IMR-90 (cell line): ENCODE measurements around the gene PLXNC1. TPM values are rescaled to one million over a fixed set of nuclear protein-coding genes. Genes with fewer than 3 reads are reported as not detected.

Experiments
- ATAC-seq: fragments of 200-7000 bp; cut with Tn5 transposase; 2 replicates; pipeline ENCODE4 v1.9.1; 2020; ENCODE audit warnings: low read depth, mild to moderate bottlenecking, moderate library complexity
- BruUV-seq: library from RNA; stranded (reverse); fragments of 400-500 nt; replicated peaks from 2 replicates; lab custom pipeline; 2021; lab: Mats Ljungman, UMichigan
- CTCF ChIA-PET: fragments of 300-600 bp; formaldehyde crosslinking; extraction: SDS; loops from one replicate; lab custom pipeline; 2021; ENCODE audit warnings: antibody characterized with exemption; lab: Yijun Ruan, JAX
- POLR2A ChIA-PET: fragments of 300-600 bp; sonication (Branson Sonifier 250); formaldehyde crosslinking; loops from one replicate; lab custom pipeline; 2022; ENCODE audit warnings: antibody characterized with exemption; ENCODE audit not compliant: unreplicated experiment; lab: Charles Lee
- DNase-seq: peaks from one replicate; pipeline ENCODE4 v3.0.0; 2013
- H2AFZ ChIP-seq: replicated peaks from 2 replicates; pipeline ENCODE3; 2013; ENCODE audit warnings: low read length, mild to moderate bottlenecking; ENCODE audit not compliant: poor library complexity
- H2AK5ac ChIP-seq: 2 replicates; pipeline ENCODE4 v1.6.1; 2013; ENCODE audit warnings: low read depth, low read length, inconsistent platforms
- H2AK9ac ChIP-seq: replicated peaks from 2 replicates; pipeline ENCODE3; 2013; ENCODE audit warnings: mild to moderate bottlenecking, low read depth, low read length, moderate library complexity; ENCODE audit not compliant: poor library complexity
- H2BK120ac ChIP-seq: 2 replicates; pipeline ENCODE4 v1.6.1; 2013; ENCODE audit warnings: low read depth, low read length, inconsistent platforms
- H2BK15ac ChIP-seq: 3 replicates; pipeline ENCODE4 v1.6.1; 2013; ENCODE audit warnings: low read depth, low read length, inconsistent platforms
- H2BK20ac ChIP-seq: 2 replicates; pipeline ENCODE4 v1.6.1; 2013; ENCODE audit warnings: low read depth, mild to moderate bottlenecking, inconsistent platforms, low read length, moderate library complexity
- H2BK5ac ChIP-seq: 2 replicates; pipeline ENCODE4 v1.6.1; 2013; ENCODE audit warnings: mild to moderate bottlenecking, low read depth, low read length, inconsistent platforms; ENCODE audit not compliant: poor library complexity, severe bottlenecking
- H3K14ac ChIP-seq: replicated peaks from 2 replicates; pipeline ENCODE4 v1.6.1; 2013; ENCODE audit warnings: low read depth, low read length, inconsistent platforms
- H3K18ac ChIP-seq: 2 replicates; pipeline ENCODE4 v1.6.1; 2013; ENCODE audit warnings: low read depth, low read length, control low read depth
- H3K23ac ChIP-seq: 2 replicates; pipeline ENCODE4 v1.6.1; 2013; ENCODE audit warnings: low read depth, low read length, inconsistent platforms
- H3K27ac ChIP-seq: 2 replicates; pipeline ENCODE4 v1.5.1; 2013; ENCODE audit warnings: mild to moderate bottlenecking, control low read depth, low read length; ENCODE audit not compliant: insufficient read depth
- H3K27me3 ChIP-seq: 2 replicates; pipeline ENCODE4 v1.6.1; 2013; ENCODE audit warnings: low read length; ENCODE audit not compliant: control insufficient read depth, insufficient read depth
- H3K36me3 ChIP-seq: 2 replicates; pipeline ENCODE4 v1.6.1; 2013; ENCODE audit warnings: low read length, mixed read lengths; ENCODE audit not compliant: control insufficient read depth, insufficient read depth
- H3K4ac ChIP-seq: 2 replicates; pipeline ENCODE4 v1.6.1; 2013; ENCODE audit warnings: low read depth, low read length, inconsistent platforms
- H3K4me1 ChIP-seq: 2 replicates; pipeline ENCODE4 v1.6.1; 2013; ENCODE audit warnings: low read length, mixed read lengths; ENCODE audit not compliant: control insufficient read depth, insufficient read depth
- H3K4me2 ChIP-seq: 2 replicates; pipeline ENCODE4 v1.6.1; 2013; ENCODE audit warnings: low read depth, mild to moderate bottlenecking, control low read depth, low read length, moderate library complexity
- H3K4me3 ChIP-seq: 2 replicates; pipeline ENCODE4 v1.5.1; 2013; ENCODE audit warnings: low read depth, mild to moderate bottlenecking, control low read depth, low read length, moderate library complexity; ENCODE audit not compliant: insufficient read depth
- H3K56ac ChIP-seq: 2 replicates; pipeline ENCODE4 v1.6.1; 2013; ENCODE audit warnings: low read length, inconsistent platforms; ENCODE audit not compliant: insufficient read depth; ENCODE audit errors: extremely low read depth
- H3K79me1 ChIP-seq, 2 experiments: 2 replicates each; pipeline ENCODE4 v1.6.1; 2013; ENCODE audit warnings: low read length in 2 of 2, inconsistent platforms in 1 of 2, low read depth in 1 of 2
- H3K9ac ChIP-seq: 2 replicates; pipeline ENCODE4 v1.6.1; 2013; ENCODE audit warnings: low read depth, low read length, control low read depth
- H3K9me1 ChIP-seq: 2 replicates; pipeline ENCODE4 v1.6.1; 2013; ENCODE audit warnings: low read length, inconsistent platforms; ENCODE audit not compliant: insufficient read depth
- H3K9me3 ChIP-seq: 2 replicates; pipeline ENCODE4 v1.6.1; 2013; ENCODE audit warnings: low read length; ENCODE audit not compliant: control insufficient read depth, insufficient read depth
- H4K20me1 ChIP-seq: 2 replicates; pipeline ENCODE4 v1.6.1; 2013; ENCODE audit warnings: low read length, inconsistent platforms; ENCODE audit not compliant: insufficient read depth
- H4K5ac ChIP-seq: 2 replicates; pipeline ENCODE4 v1.6.1; 2013; ENCODE audit warnings: mild to moderate bottlenecking, low read depth, low read length, control low read depth
- H4K8ac ChIP-seq, 2 experiments: 2 replicates each; pipeline ENCODE4 v1.6.1; 2013; ENCODE audit warnings: low read depth in 2 of 2, low read length in 2 of 2, control low read depth in 1 of 2, inconsistent platforms in 1 of 2
- H4K91ac ChIP-seq: 2 replicates; pipeline ENCODE4 v1.6.1; 2013; ENCODE audit warnings: low read depth, low read length, inconsistent platforms; ENCODE audit not compliant: insufficient read depth
- BHLHE40 ChIP-seq: fragments of 150-350 bp; IDR thresholded peaks from 2 replicates; pipeline ENCODE4 v1.6.1; 2016; ENCODE audit warnings: mild to moderate bottlenecking, low read depth, low read length
- FOS ChIP-seq: fragments of 150-350 bp; IDR thresholded peaks from 2 replicates; pipeline ENCODE4 v1.6.1; 2016; ENCODE audit warnings: low read depth, low read length
- MAFK ChIP-seq: IDR thresholded peaks from 2 replicates; pipeline ENCODE4 v1.6.1; 2012; ENCODE audit warnings: low read depth, low read length, improper control_type of control experiment
- MXI1 ChIP-seq: IDR thresholded peaks from 2 replicates; pipeline ENCODE4 v1.6.1; 2012; ENCODE audit warnings: low read depth, mild to moderate bottlenecking, low read length, moderate library complexity, borderline replicate concordance
- NFE2L2 ChIP-seq: fragments of 150-350 bp; IDR thresholded peaks from 2 replicates; pipeline ENCODE4 v1.6.1; 2016; ENCODE audit warnings: low read depth, mild to moderate bottlenecking, low read length
- RAD21 ChIP-seq: IDR thresholded peaks from 2 replicates; pipeline ENCODE4 v1.6.1; 2012; ENCODE audit warnings: low read length, improper control_type of control experiment
- RCOR1 ChIP-seq: IDR thresholded peaks from 2 replicates; pipeline ENCODE4 v1.6.1; 2012; ENCODE audit warnings: mild to moderate bottlenecking, low read length, improper control_type of control experiment; ENCODE audit not compliant: insufficient replicate concordance
- RFX5 ChIP-seq: IDR thresholded peaks from 2 replicates; pipeline ENCODE4 v1.8.0; 2012; ENCODE audit warnings: low read depth, mild to moderate bottlenecking, low read length, moderate library complexity
- SMC3 ChIP-seq: fragments of 150-350 bp; IDR thresholded peaks from 2 replicates; pipeline ENCODE4 v1.6.1; 2016; ENCODE audit warnings: low read depth, mild to moderate bottlenecking, antibody characterized with exemption, low read length, moderate library complexity
- WGBS, 2 experiments: methylation state at CpG; one replicate each; pipeline versions ENCODE4 v1.1.5 to v1.1.7; 2013; ENCODE audit warnings: missing lambda C conversion rate in 2 of 2; ENCODE audit not compliant: insufficient read length in 1 of 2; ENCODE audit errors: extremely low coverage in 2 of 2; 5-methylcytosine and 5-hydroxymethylcytosine counted together
- dilution Hi-C: fragments of 300-500 bp; cut with HindIII; formaldehyde crosslinking; loops from one replicate; pipeline ENCODE4 v1.14.3; 2018; ENCODE audit warnings: low sequenced_read_pairs; ENCODE audit not compliant: unreplicated experiment
- in situ Hi-C: fragments of 300-500 bp; cut with MboI; formaldehyde crosslinking; loops from 3 replicates; pipeline ENCODE4 v1.14.3; 2019; ENCODE audit warnings: low sequenced_read_pairs, inconsistent platforms, mixed read lengths
- intact Hi-C: fragments of 100-400 bp; cut with micrococcal nuclease; formaldehyde crosslinking; loops from 2 replicates; pipeline ENCODE4 v1.10.0; 2022
- polyA plus RNA-seq, 3 experiments: library from polyadenylated mRNA; depleted of rRNA; stranded (reverse); fragments of >200 nt; gene quantifications; 2 replicates each; pipeline ENCODE4 v1.2.3, GENCODE V29; 2012; ENCODE audit warnings: low replicate concordance in 1 of 3
- total RNA-seq: library from RNA; depleted of rRNA; stranded (reverse); fragments of >200 nt; gene quantifications from 2 replicates; pipeline ENCODE4 v1.2.3, GENCODE V29; 2012
- TF ChIP-seq, protein P1 (sequence below): fragments of 150-350 bp; IDR thresholded peaks from 2 replicates; pipeline ENCODE4 v1.6.1; 2017; ENCODE audit warnings: mild to moderate bottlenecking, antibody characterized with exemption, low read length, low read depth

Gene PLXNC1
- total and polyA plus RNA-seq, 2 of the 4 experiments (the other 2 are of a cell fraction) = 1.0 to 1.6 TPM

DNA sequence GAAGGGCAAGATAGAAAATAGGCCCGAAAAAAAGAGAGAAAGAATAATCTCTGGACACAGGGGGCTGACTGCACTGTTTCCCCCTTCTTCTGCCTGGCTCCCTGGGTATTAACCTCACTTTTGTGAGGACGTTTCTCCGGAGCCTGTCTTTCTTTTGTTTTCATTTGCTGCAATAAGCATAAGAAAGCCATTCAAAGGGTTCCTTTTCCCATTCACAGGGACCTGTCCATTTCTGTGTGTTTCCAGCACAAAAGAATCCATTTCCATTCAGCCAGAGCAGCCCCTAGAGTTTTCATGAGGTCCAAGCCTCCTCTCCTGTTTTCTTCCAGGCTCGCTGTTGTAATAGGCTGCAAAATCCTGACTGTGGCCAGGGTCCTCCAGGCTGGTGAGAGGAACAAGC is 16.8 kb downstream of the PLXNC1 start:
- no peaks in the 10 kb centered on the region for H3K79me1 ChIP-seq
- CTCF ChIA-PET = no interaction called here
- intact Hi-C loops = no loop called here
- no peak overlapping the region for H3K56ac ChIP-seq
- H3K4me3 ChIP-seq = no peak overlapping the region
- H2BK20ac ChIP-seq = no peak overlapping the region
- H4K20me1 ChIP-seq = no peaks in the 10 kb centered on the region
- H3K36me3 ChIP-seq = no peaks in the 10 kb centered on the region
- H2AK5ac ChIP-seq = no peak overlapping the region
- TF ChIP-seq MAFK = no peak
- no peak for TF ChIP-seq RAD21
- TF ChIP-seq FOS = no peak
- TF ChIP-seq SMC3 = no peak
- TF ChIP-seq RCOR1 = no peak
- TF ChIP-seq RFX5 = no peak
- TF ChIP-seq, protein P1, sequence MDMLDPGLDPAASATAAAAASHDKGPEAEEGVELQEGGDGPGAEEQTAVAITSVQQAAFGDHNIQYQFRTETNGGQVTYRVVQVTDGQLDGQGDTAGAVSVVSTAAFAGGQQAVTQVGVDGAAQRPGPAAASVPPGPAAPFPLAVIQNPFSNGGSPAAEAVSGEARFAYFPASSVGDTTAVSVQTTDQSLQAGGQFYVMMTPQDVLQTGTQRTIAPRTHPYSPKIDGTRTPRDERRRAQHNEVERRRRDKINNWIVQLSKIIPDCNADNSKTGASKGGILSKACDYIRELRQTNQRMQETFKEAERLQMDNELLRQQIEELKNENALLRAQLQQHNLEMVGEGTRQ = no peak
- TF ChIP-seq MXI1 = no peak
- TF ChIP-seq BHLHE40 = no peak
- no peak for TF ChIP-seq NFE2L2
- H2AFZ ChIP-seq = no peak overlapping the region
- no peak overlapping the region for H3K4ac ChIP-seq
- no peak overlapping the region for H4K5ac ChIP-seq
- H2AK9ac ChIP-seq = no peak overlapping the region
- no peak overlapping the region for H3K4me2 ChIP-seq
- no peak overlapping the region for H2BK120ac ChIP-seq
- no peak overlapping the region for H3K23ac ChIP-seq
- no peaks in the 10 kb centered on the region; the same call in 1 of the 2 replicates for H3K9me1 ChIP-seq
- DNase-seq (no peak), ATAC-seq (no peak)
- BruUV-seq = no TSS peak
- no peak overlapping the region for H3K9ac ChIP-seq
- no peak overlapping the region for H4K91ac ChIP-seq
- peaks cover 48% of the 10 kb centered on the region for H3K27me3 ChIP-seq
- no peak overlapping the region for H3K27ac ChIP-seq
- no peaks in the 10 kb centered on the region for H3K9me3 ChIP-seq
- no peak overlapping the region for H3K18ac ChIP-seq
- 80% methylated on average over 1 of the region's 4 CpGs; no CpG with 5 or more reads in 1 of the 2 experiments for WGBS, 2 experiments
- dilution Hi-C loops = no loop called here
- in situ Hi-C loops = no loop called here
- H2BK15ac ChIP-seq = no peak overlapping the region
- no peak overlapping the region for H3K14ac ChIP-seq
- H3K4me1 ChIP-seq = no peaks in the 10 kb centered on the region
- POLR2A ChIA-PET = no interaction called here
- no peak overlapping the region for H2BK5ac ChIP-seq
- H4K8ac ChIP-seq = no peak overlapping the region
